NT2/D1 (cell line): ENCODE measurements around the gene KDM1A.
"Not testable (repeated sequence)": the region's sequence is repeated elsewhere in the genome, so short reads cannot be mapped to it uniquely, and the experiment has no call there.

Experiments used
- DNase-seq: peaks from one replicate; pipeline ENCODE4 v3.0.0-alpha.2; 2011; ENCODE audit warnings: low read depth, low spot score
- H3K27me3 ChIP-seq: 2 replicates; pipeline ENCODE4 v1.6.0; 2011; ENCODE audit warnings: mild to moderate bottlenecking; ENCODE audit not compliant: insufficient read length, insufficient read depth
- H3K36me3 ChIP-seq: 2 replicates; pipeline ENCODE4 v1.6.1; 2011; ENCODE audit warnings: mild to moderate bottlenecking, low read length, mixed read lengths; ENCODE audit not compliant: insufficient read depth, insufficient read length
- H3K4me1 ChIP-seq: 2 replicates; pipeline ENCODE4 v1.5.1; 2011; ENCODE audit not compliant: insufficient read depth, insufficient read length
- H3K4me3 ChIP-seq: 2 replicates; pipeline ENCODE4 v1.5.1; 2011; ENCODE audit warnings: low read depth; ENCODE audit not compliant: insufficient read length
- H3K9ac ChIP-seq: 2 replicates; pipeline ENCODE4 v1.6.0; 2011; ENCODE audit warnings: low read depth; ENCODE audit not compliant: insufficient read length
- H3K9me3 ChIP-seq: 2 replicates; pipeline ENCODE4 v1.5.1; 2011; ENCODE audit warnings: mild to moderate bottlenecking, low read length; ENCODE audit not compliant: insufficient read depth
- SUZ12 ChIP-seq: IDR thresholded peaks from 2 replicates; pipeline ENCODE4 v1.6.1; 2011; ENCODE audit not compliant: insufficient read length, insufficient read depth; ENCODE audit errors: extremely low read depth
- YY1 ChIP-seq: IDR thresholded peaks from 2 replicates; pipeline ENCODE4 v1.6.1; 2011; ENCODE audit not compliant: insufficient read length, insufficient read depth
- ZNF274 ChIP-seq: IDR thresholded peaks from 2 replicates; pipeline ENCODE4 v1.6.1; 2011; ENCODE audit warnings: mild to moderate bottlenecking, low read depth, low read length

Gene KDM1A

GRCh38 chr1:23004112-23004511 is 15.2 kb upstream of the KDM1A start:
- DNase-seq, result no peak
- no peaks in the 10 kb centered on the region for H3K36me3 ChIP-seq
- H3K9ac ChIP-seq, result no peak overlapping the region
- H3K9me3 ChIP-seq, result no peaks in the 10 kb centered on the region; the same call in 1 of the 2 replicates
- no peak for TF ChIP-seq YY1
- H3K4me1 ChIP-seq, result no peaks in the 10 kb centered on the region
- H3K4me3 ChIP-seq, result no peak overlapping the region
- H3K27me3 ChIP-seq, result no peaks in the 10 kb centered on the region

GRCh38 chr1:23004769-23005168 is 14.5 kb upstream of the KDM1A start:
- H3K4me1 ChIP-seq, result not testable (repeated sequence)

GRCh38 chr1:23007106-23007505 is 12.2 kb upstream of the KDM1A start:
- Histone ChIP-seq H3K27me3 (no peaks in the 10 kb centered on the region), H3K9ac (no peak overlapping the region), H3K4me1 (no peaks in the 10 kb centered on the region), H3K4me3 (no peak overlapping the region), H3K9me3 (no peaks in the 10 kb centered on the region), H3K36me3 (no peaks in the 10 kb centered on the region)
- DNase-seq, result no peak
- TF ChIP-seq SUZ12, result no peak

More at GRCh38 chr1:23004769-23005168, 14.5 kb upstream of the KDM1A start:
- DNase-seq, H3K9me3 ChIP-seq, H3K36me3 ChIP-seq, H3K9ac ChIP-seq, H3K27me3 ChIP-seq, H3K4me3 ChIP-seq: not testable (repeated sequence)

GRCh38 chr1:23008901-23009300 is 10.4 kb upstream of the KDM1A start:
- Histone ChIP-seq H3K36me3 (no peaks in the 10 kb centered on the region), H3K27me3 (no peaks in the 10 kb centered on the region), H3K9ac (no peak overlapping the region), H3K4me1 (peaks cover 5% of the 10 kb centered on the region), H3K9me3 (no peaks in the 10 kb centered on the region), H3K4me3 (no peak overlapping the region)
- no peak for DNase-seq
- TF ChIP-seq YY1 (no peak), ZNF274 (no peak), SUZ12 (no peak)

GRCh38 chr1:23010025-23010424 is 9.2 kb upstream of the KDM1A start:
- H3K36me3 ChIP-seq, DNase-seq, H3K9ac ChIP-seq, H3K4me1 ChIP-seq, H3K9me3 ChIP-seq, H3K4me3 ChIP-seq, H3K27me3 ChIP-seq: not testable (repeated sequence)

GRCh38 chr1:23013657-23014056 is 5.6 kb upstream of the KDM1A start:
- no peak overlapping the region for H3K9ac ChIP-seq
- TF ChIP-seq ZNF274, result no peak

GRCh38 chr1:23018661-23019093 is 591 bp upstream of the KDM1A start:
- TF ChIP-seq SUZ12, result no peak
- no peak for TF ChIP-seq ZNF274
- TF ChIP-seq YY1, result no peak
- DNase-seq, result no peak

More at GRCh38 chr1:23013657-23014056, 5.6 kb upstream of the KDM1A start:
- Histone ChIP-seq H3K4me3 (no peak overlapping the region), H3K27me3 (no peaks in the 10 kb centered on the region), H3K36me3 (no peaks in the 10 kb centered on the region), H3K4me1 (peaks cover 5% of the 10 kb centered on the region), H3K9me3 (no peaks in the 10 kb centered on the region)
- DNase-seq, result peak; percentile 13

GRCh38 chr1:23019863-23020625 is 776 bp downstream of the KDM1A start:
- Histone ChIP-seq H3K27me3 (no peaks in the 10 kb centered on the region), H3K4me3 (peak overlapping the region; percentile 67), H3K9ac (peak overlapping the region; percentile 91), H3K4me1 (no peaks in the 10 kb centered on the region), H3K36me3 (no peaks in the 10 kb centered on the region), H3K9me3 (peaks cover 25% of the 10 kb centered on the region)
- DNase-seq, result no peak
- TF ChIP-seq SUZ12 (no peak), ZNF274 (no peak), YY1 (no peak)

More at GRCh38 chr1:23018661-23019093, 591 bp upstream of the KDM1A start:
- Histone ChIP-seq H3K4me3 (peak overlapping the region; percentile 67), H3K9ac (peak overlapping the region; percentile 91), H3K27me3 (no peaks in the 10 kb centered on the region), H3K9me3 (peaks cover 20% of the 10 kb centered on the region), H3K4me1 (peaks cover 2% of the 10 kb centered on the region), H3K36me3 (no peaks in the 10 kb centered on the region)
